Testis (tissue), 3 donors: Measurements from ENCODE around the gene KRTAP4-2. TPM values are rescaled to one million over a fixed set of nuclear protein-coding genes. Genes with fewer than 3 reads are reported as not detected.

ENCODE experiments used
- DNase-seq: peaks from one replicate; pipeline ENCODE4 v3.0.0-alpha.2; 2019
- H3K27ac ChIP-seq, 2 donors: fragments of 200-600 bp; sonication (generic); one replicate each; pipeline ENCODE4 v1.5.1; 2019
- H3K27me3 ChIP-seq: fragments of 200-600 bp; sonication (generic); one replicate; pipeline ENCODE4 v1.5.1; 2019
- H3K36me3 ChIP-seq: fragments of 200-600 bp; sonication (generic); one replicate; pipeline ENCODE4 v1.5.1; 2017; ENCODE audit warnings: low read depth; ENCODE audit errors: missing control alignments
- H3K4me1 ChIP-seq: fragments of 200-600 bp; sonication (generic); one replicate; pipeline ENCODE4 v1.5.1; 2019
- H3K4me3 ChIP-seq, 2 donors: fragments of 200-600 bp; sonication (generic); one replicate each; pipeline ENCODE4 v1.5.1; 2017 to 2019
- H3K9me3 ChIP-seq: fragments of 200-600 bp; sonication (generic); one replicate; pipeline ENCODE4 v1.5.1; 2017
- POLR2A ChIP-seq: fragments of 450-650 bp; IDR thresholded peaks from one replicate; pipeline ENCODE4 v1.6.1; 2017; ENCODE audit warnings: antibody characterized with exemption, mild to moderate bottlenecking, moderate library complexity
- WGBS, 2 donors: methylation state at CpG; one replicate each; pipeline ENCODE4 v1.1.5; 2018; 5-methylcytosine and 5-hydroxymethylcytosine counted together
- intact Hi-C: fragments of 100-400 bp; cut with DNase I; formaldehyde crosslinking; loops from one replicate; pipeline ENCODE4 v1.15.1; 2023; ENCODE audit warnings: low total_unique reads
- polyA plus RNA-seq: library from polyadenylated mRNA; stranded (reverse); fragments of 350-450 nt; fragmentation: Illumina TruSeq; extraction: RNeasy Lipid Tissue Mini Kit (QIAGEN cat#74804); gene quantifications from one replicate; pipeline ENCODE4 v1.2.3, GENCODE V29; 2014; ENCODE audit warnings: low read depth, low replicate concordance; ENCODE audit not compliant: insufficient read depth
- total RNA-seq, 2 donors: library from RNA; depleted of rRNA; stranded (reverse); fragments of >200 nt; gene quantifications; one replicate each; pipeline ENCODE4 v1.2.3, GENCODE V29; 2016
- TF ChIP-seq, protein P1 (sequence below), 3 experiments: fragments of 450-650 bp in 2 of 3; fragments of 200-600 bp in 1 of 3; sonication (generic) in 1 of 3; IDR thresholded peaks; one replicate each; pipeline ENCODE4 v1.5.1; 2016 to 2019; ENCODE audit warnings: antibody characterized with exemption in 3 of 3, mild to moderate bottlenecking in 2 of 3, moderate library complexity in 1 of 3

The KRTAP4-2 gene
- total and polyA plus RNA-seq, 3 donors from 2014 or later = not detected

DNA sequence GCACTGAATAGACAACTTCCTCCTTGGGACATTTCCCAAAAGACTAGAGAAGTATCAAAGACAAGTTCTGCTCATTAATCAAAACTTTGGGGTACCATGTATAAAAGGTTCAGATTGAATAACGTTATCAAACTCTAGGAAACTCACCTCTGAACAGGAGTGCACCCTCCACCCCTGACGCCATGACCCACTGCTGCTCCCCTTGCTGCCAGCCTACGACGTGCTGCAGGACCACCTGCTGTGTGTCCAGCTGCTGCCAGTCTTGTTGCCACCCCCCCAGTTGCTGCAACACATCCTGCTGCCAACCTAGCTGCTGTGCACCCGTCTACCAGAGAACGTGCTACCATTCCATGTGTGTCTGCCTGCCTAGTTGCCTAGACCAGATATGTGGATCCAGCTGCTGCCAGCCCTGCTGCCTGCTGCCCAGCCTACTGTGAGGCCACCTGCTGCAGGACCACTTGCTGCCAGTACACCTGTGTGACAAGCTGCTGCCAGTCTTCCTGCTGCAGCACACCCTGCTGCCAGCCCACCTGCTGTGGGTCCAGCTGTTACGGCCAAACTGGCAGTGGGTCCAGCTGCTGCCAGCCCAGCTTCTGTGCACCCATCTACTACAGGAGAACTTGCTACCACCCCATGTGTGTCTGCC, 34.6 kb upstream of the KRTAP4-2 start:
- Histone ChIP-seq H3K27me3 (no peaks in the 10 kb centered on the region), H3K9me3 (no peaks in the 10 kb centered on the region), H3K36me3 (no peaks in the 10 kb centered on the region), H3K4me1 (no peaks in the 10 kb centered on the region), H3K27ac (no peak overlapping the region), H3K4me3 (no peak overlapping the region)
- intact Hi-C loops = no loop called here
- TF ChIP-seq, protein P1, sequence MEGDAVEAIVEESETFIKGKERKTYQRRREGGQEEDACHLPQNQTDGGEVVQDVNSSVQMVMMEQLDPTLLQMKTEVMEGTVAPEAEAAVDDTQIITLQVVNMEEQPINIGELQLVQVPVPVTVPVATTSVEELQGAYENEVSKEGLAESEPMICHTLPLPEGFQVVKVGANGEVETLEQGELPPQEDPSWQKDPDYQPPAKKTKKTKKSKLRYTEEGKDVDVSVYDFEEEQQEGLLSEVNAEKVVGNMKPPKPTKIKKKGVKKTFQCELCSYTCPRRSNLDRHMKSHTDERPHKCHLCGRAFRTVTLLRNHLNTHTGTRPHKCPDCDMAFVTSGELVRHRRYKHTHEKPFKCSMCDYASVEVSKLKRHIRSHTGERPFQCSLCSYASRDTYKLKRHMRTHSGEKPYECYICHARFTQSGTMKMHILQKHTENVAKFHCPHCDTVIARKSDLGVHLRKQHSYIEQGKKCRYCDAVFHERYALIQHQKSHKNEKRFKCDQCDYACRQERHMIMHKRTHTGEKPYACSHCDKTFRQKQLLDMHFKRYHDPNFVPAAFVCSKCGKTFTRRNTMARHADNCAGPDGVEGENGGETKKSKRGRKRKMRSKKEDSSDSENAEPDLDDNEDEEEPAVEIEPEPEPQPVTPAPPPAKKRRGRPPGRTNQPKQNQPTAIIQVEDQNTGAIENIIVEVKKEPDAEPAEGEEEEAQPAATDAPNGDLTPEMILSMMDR (IDR thresholded peaks at IDR 0.05) = no peak
- no peak for TF ChIP-seq POLR2A
- no peak for DNase-seq
- 72 to 81% methylated on average over 7 of the region's 7 CpGs for WGBS, 2 donors

DNA sequence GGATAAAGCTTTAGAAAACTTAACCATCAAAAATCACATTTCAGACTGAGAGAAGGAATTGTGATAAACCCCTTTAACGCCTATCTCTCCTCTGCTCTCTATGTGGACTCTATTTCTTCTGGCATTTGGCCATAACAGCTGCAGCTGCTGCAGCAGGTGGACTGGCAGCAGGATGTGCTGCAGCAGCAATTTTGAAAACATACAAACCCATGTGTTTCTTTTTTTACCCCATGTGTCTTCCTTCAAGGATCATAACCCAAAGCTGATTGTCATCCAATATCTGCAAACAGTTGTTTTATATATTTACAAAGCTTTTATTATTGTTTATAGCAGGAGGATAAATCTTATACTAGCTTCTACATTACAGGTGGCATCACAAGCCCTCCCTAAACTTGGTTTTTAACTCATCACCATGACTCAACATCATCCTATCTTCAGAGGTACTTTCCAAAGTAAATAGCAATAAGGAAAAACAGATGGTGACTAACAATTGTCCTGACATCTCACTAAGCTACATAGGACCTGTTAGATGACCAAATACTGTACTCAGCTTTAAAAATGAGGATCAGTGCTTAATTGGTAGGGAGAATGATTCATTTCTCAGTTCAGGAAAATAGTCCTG, 33.9 kb upstream of the KRTAP4-2 start:
- no peak overlapping the region for H3K27ac ChIP-seq
- no peaks in the 10 kb centered on the region for H3K36me3 ChIP-seq
- no peak overlapping the region for H3K4me3 ChIP-seq
- H3K27me3 ChIP-seq = no peaks in the 10 kb centered on the region
- intact Hi-C loops = no loop called here
- no peaks in the 10 kb centered on the region for H3K9me3 ChIP-seq
- H3K4me1 ChIP-seq = no peaks in the 10 kb centered on the region
- WGBS, 2 donors = 27 to 36% methylated on average over 1 of the region's 1 CpG
- no peak for DNase-seq
- TF ChIP-seq, protein P1 (IDR thresholded peaks at IDR 0.05) = no peak
- no peak for TF ChIP-seq POLR2A

DNA sequence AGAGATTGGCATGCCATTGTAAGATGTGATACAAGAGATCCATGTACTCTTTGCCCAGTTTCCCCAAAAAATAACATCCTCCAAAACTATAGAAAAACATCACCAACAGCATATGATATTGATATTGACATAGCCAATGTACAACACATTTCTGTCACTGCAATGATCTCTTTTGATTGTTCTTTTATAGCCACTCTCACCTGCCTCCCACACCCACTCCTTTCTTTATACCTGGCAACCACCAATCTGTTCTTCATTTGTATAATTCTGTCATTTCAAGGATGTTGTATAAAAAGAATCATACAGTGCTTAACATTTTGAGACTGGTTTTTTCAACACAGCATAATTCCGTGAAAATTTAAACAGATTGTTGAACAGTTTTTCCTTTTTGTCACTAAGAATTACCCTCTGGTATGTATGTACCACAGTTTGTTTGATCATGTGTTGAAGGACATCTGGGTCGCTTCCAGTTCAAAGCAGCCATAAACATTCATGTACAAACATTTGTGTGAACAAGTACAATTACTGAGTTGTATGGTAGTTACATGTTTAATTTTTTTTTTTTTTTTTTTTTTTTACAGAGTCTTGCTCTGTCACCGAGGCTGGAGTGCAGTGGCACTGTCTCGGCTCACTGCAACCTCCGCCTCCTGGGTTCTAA, 21.5 kb upstream of the KRTAP4-2 start:
- DNase-seq = no peak
- WGBS, 2 donors = 66 to 89% methylated on average over 3 to 5 of the region's 5 CpGs
- no peaks in the 10 kb centered on the region for H3K27me3 ChIP-seq
- no peak overlapping the region for H3K4me3 ChIP-seq
- H3K36me3 ChIP-seq = no peaks in the 10 kb centered on the region
- no peaks in the 10 kb centered on the region for H3K4me1 ChIP-seq
- no peak overlapping the region for H3K27ac ChIP-seq
- TF ChIP-seq, protein P1 (IDR thresholded peaks at IDR 0.05) = no peak
- no peak for TF ChIP-seq POLR2A
- intact Hi-C loops = no loop called here
- no peaks in the 10 kb centered on the region for H3K9me3 ChIP-seq

DNA sequence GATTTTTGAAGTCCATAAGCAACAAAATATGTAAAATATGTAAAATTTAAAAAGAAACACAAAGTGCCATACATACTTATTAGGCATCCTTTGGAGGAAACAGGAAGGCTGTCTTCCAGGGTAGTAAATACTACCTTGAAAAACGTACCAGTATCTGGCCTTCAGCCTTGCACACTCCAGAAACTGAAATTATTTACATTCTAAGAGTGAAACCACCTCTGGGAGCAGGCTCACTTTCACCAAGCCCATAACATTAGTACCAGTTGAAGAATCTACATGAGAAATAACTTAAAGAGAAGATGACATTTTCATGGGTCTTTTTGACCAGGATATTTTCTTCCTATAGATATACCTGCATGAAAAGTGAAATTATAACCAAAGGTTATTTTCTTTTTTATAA, 18.0 kb upstream of the KRTAP4-2 start:
- DNase-seq = no peak
- no peak for TF ChIP-seq POLR2A
- TF ChIP-seq, protein P1 (IDR thresholded peaks at IDR 0.05) = no peak
- Histone ChIP-seq H3K27me3 (no peaks in the 10 kb centered on the region), H3K27ac (no peak overlapping the region), H3K4me3 (no peak overlapping the region), H3K4me1 (no peaks in the 10 kb centered on the region), H3K9me3 (no peaks in the 10 kb centered on the region), H3K36me3 (no peaks in the 10 kb centered on the region)
- intact Hi-C loops = no loop called here
- 41 to 50% methylated on average over 1 of the region's 1 CpG for WGBS, 2 donors
